Left colon (tissue), 2 donors: Measurements from ENCODE around the gene ITPKB. TPM values are rescaled to one million over a fixed set of nuclear protein-coding genes. Genes with fewer than 3 reads are reported as not detected.
"Not testable (repeated sequence)": the region's sequence is repeated elsewhere in the genome, so short reads cannot be mapped to it uniquely, and the experiment has no call there.

Experiments
- ATAC-seq: fragments of 200-7000 bp; cut with Tn5 transposase; one replicate; pipeline ENCODE4 v1.9.1; 2020; ENCODE audit warnings: mild to moderate bottlenecking, moderate library complexity
- DNase-seq, 2 donors: peaks; one replicate each; pipeline ENCODE4 v3.0.0-alpha.2; 2020
- intact Hi-C, 2 donors: fragments of 100-400 bp; cut with DNase I in 1 of 2; cut with micrococcal nuclease in 1 of 2; formaldehyde crosslinking; loops; one replicate each; pipeline versions ENCODE4 v1.11.2 to v1.14.0; 2022; cut with DNase I, micrococcal nuclease
- total RNA-seq, 2 donors: library from RNA; stranded (reverse); fragmentation: NEBNext Ultra II Directional; extraction: Animal tissue kit (Norgen Biotek cat#: 25700); gene quantifications; one replicate each; pipeline ENCODE4 v1.2.1, GENCODE V29; 2021
- donor health status: DM: no; HTN: no; CAD: no.
- donor health status: DM: yes; HTN: yes; CAD: no.

The ITPKB gene
- total RNA-seq, 2 donors from 2014 or later: 9.7 to 20.9 TPM

DNA sequence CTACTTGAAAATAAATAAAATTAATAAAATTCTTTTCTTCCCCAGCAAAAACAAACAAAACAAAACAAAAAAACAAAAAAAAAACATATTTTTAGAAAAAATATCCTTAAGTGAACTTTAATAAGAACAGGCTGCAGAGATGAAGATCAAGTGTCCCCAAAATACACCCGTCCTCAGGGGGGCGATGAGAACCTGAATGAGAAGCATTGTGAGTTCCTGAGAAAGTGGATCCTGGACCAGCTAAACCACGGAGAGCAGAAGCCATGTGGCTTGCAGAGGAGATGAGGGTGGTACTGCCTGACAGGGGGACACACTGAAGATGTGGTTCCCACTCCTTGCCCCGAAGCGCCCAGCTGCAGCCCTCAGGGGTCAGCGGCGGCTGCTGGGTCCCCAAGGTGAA is 89.3 kb downstream of the ITPKB start:
- ATAC-seq (no peak), DNase-seq (no peak)
- intact Hi-C loops: loop anchor here in 1 of 2 donors (5.0 kb wide), 1 partner anchor 88 kb away; the partner anchor contains the start of gene ITPKB

- ATAC-seq: no peak
These were observed 89.8 kb downstream of the ITPKB start for GRCh38 chr1:226649244-226649643.

GRCh38 chr1:226648421-226648820 is 90.7 kb downstream of the ITPKB start:
- intact Hi-C loops: loop anchor here in 1 of 2 donors (5.0 kb wide), 1 partner anchor 89 kb away; the partner anchor contains the start of gene ITPKB
- no peak for ATAC-seq
- DNase-seq: no peak

More at GRCh38 chr1:226649244-226649643, 89.8 kb downstream of the ITPKB start:
- DNase-seq: no peak
- intact Hi-C loops: loop anchor here in 1 of 2 donors (5.0 kb wide), 1 partner anchor 88 kb away; the partner anchor contains the start of gene ITPKB

DNA sequence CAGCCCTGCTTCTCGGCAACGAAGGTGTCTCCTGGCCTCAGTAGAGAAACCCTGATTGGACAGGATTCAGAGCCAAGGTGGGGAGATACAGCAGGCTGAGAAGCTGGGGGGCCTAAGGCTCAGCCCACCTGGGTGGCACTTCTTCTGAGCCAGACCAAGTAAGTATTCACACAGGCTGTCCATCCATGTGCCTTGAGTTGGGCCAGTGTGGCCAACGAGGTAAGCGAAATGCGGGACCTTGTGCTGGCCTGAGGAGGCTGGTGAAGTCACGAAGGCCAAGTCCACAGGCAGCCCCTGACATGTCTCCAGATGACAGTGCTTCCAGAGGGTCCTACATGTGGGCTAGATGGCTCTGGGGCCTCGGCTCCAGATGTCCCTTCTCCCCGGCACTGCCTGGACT is 91.4 kb downstream of the ITPKB start:
- DNase-seq (no peak), ATAC-seq (no peak)
- intact Hi-C loops: loop anchor here in 1 of 2 donors (5.0 kb wide), 1 partner anchor 90 kb away; the partner anchor contains the start of gene ITPKB

DNA sequence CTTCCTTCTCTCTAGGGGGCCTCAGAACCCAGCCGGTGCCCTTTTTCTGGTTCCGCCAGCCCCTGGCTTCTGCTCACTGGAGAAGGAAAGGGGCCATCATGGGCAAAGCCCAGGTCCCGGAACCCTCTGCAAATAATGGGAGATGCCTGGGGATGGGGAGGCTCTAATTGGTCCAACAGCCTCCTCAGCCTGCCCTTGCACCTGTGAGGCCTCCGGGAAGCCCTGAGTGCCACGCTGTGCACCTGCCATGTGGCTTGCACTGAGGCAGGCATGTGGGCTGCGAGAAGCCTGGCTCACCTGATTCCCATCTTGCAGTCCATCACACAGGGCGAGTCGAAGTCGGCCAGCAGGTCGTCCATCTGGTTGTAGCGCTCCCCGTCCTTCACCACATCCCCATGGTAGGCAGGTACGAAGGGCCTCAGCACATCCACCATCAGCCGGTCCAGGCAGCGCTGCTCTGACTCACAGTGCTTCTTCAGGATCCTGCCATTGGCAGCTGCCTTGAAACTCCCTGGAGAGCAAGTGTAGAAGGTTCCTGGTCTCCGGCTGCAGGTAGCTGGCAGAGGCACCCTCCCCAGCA is 92.1 kb downstream of the ITPKB start:
- ATAC-seq: no peak

DNA sequence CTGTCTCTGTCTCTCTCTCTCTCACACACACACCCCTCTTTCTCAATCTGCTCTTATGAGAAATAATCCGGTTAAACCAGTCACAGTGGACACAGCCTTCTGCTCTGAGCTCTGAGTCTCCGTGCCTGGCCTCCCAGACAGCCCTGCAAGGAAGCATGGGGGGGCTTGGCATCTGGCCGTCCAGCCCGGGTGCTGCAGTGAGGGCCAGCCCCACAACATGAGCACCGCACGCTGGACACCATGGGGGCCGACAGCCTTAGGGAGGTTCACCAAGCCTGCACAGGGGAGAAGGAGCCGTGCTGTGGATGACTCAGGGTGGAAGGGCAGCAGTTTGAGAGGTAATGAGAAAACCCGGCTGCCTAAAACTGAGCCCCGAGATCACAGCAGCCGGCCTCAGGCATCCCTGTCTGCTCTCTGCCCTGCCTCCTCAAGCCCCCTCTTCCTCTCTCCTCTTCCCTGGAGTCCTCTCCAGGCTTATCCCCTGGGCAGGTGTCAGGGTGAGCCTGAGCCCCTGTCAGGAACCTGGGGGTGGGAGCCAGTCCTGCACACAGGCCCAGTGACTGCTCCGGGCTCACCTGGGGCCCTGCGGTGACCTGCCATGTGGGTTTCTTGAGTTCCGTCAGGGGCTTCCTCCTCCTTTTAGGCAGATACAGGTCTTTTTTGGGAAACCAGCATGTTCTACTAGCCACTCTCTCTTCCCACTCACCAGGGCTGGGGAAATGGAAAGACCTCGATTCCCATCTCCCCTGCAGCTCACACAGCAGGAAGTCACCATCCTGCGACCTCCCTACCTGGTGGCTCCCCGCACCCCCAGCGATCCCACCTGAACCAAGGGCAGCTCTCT is 92.8 kb downstream of the ITPKB start:
- DNase-seq: peak in 1 of 2 donors; percentile 62
- no peak for ATAC-seq
- intact Hi-C loops: loop anchor here in 1 of 2 donors (5.0 kb wide), 1 partner anchor 91 kb away; the partner anchor contains the start of gene ITPKB

More for the DNA sequence above, 92.1 kb downstream of the ITPKB start:
- intact Hi-C loops: loop anchor here in 1 of 2 donors (5.0 kb wide), 1 partner anchor 90 kb away; the partner anchor contains the start of gene ITPKB
- DNase-seq: no peak

GRCh38 chr1:226645279-226645976 is 93.7 kb downstream of the ITPKB start:
- ATAC-seq (no peak), DNase-seq (no peak)
- intact Hi-C loops: loop anchor here in 1 of 2 donors (5.0 kb wide), 1 partner anchor 92 kb away; the partner anchor contains the start of gene ITPKB

DNA sequence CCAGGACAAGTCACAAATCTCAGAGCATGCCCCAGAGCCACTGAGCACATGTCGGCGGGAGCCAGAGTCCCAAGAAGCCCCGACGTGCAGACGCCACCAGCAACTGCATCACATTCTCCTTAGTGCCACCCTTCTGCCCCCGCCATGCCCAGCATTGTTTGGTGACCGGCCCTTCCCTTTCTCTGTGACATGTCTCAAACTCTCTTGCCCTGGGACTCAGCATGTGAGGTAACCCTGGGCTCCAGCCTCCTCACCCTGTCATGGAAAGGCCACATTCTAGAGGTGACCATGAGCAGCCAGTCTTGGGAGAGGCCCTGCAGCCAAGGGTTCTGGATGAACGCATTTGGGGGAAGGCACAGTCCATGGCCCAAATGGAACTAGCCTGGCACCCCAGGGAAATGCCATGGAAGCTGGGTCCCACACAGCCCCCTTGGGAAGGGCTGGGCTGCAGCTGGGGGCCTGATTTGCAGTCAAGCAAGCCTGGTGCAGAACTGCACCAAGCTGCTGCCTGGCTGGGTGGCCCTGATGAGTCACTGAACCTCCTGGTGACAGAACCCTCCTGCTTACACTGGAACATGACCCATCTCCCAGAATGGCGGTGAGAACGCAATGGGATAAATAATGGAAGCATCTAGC is 94.4 kb downstream of the ITPKB start:
- DNase-seq (peak; percentile 2 to 17), ATAC-seq (no peak)
- intact Hi-C loops: loop anchor here in 1 of 2 donors (5.0 kb wide), 1 partner anchor 93 kb away; the partner anchor contains the start of gene ITPKB

- DNase-seq: peak; percentile 25 to 35
These were observed 95.2 kb downstream of the ITPKB start for GRCh38 chr1:226643611-226644540.

GRCh38 chr1:226643177-226643576 is 95.9 kb downstream of the ITPKB start:
- ATAC-seq (peak; percentile 88), DNase-seq (no peak)
- intact Hi-C loops: no loop called here

More at GRCh38 chr1:226643611-226644540, 95.2 kb downstream of the ITPKB start:
- intact Hi-C loops: no loop called here
- peak; percentile 47 for ATAC-seq

- intact Hi-C loops: no loop called here
- ATAC-seq (no peak), DNase-seq (peak in 1 of 2 donors; percentile 3)
These were observed 96.7 kb downstream of the ITPKB start for GRCh38 chr1:226642421-226642820.

GRCh38 chr1:226641671-226642231 is 97.3 kb downstream of the ITPKB start:
- DNase-seq (peak in 1 of 2 donors; percentile 3), ATAC-seq (no peak)
- intact Hi-C loops: no loop called here

DNA sequence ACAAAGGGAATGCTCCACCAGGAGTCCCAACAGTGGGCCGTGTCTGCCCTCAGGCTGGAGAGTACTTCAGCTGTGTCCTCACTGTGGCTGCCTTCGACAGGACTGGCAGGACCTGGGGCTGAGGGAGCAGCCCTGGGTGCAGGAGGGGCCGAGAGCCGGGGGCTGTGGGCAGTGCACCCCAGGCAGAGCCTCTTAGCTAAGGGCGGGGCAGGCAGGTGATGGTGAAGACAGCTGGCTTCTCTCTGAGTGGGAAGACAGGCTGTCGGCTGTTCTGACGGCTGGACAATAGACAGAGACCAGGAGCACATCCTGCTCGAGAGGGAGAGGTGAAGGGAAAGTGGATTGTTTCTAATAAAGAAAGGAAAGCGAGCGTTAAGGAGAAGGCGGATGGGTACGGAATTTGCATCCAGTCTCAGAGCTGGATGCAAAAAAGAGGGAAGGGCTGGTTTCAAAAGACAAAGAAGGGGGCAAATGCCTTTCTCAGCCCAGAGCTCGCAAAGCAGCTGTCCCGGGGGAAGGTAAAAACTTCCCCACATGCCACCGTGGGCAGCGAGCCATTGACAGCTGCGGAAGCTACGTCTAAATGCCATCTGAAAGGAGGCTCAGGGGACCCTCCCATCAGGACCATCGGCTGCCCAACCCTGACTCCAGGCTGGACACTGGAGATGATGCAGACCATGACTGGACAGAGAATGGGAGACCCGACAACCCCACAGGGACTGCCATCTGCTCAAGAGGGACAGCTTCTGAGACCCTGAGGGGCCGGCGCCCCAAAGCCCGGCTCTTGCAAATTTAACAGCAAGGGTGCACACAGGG is 98.6 kb downstream of the ITPKB start:
- ATAC-seq (no peak), DNase-seq (no peak)
- intact Hi-C loops: no loop called here

DNA sequence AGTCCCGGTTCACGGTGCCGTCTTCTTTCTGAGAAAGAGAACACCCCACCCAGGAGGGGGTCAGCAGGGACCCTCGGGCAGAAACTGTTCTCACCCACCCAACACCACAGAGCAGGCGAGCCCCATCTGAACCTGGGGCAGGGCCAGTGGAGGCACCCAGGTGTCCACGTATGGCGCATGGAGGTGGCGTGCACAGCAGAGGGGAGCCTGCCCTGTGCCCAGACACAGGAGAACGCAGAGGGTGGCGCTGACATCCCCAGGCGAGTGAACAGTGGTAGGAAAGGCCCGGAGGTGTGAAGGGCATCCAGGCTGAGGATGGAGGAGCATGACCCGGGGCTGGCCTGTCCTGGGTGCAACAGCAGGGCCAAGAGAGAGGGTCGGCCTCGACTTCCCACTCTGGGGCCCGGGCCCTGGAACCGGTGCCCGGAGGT is 99.4 kb downstream of the ITPKB start:
- intact Hi-C loops: no loop called here
- ATAC-seq (no peak), DNase-seq (peak in 1 of 2 donors; percentile 21)

- intact Hi-C loops: not testable (repeated sequence)
- DNase-seq: peak in 1 of 2 donors; percentile 12
These were observed 99.9 kb downstream of the ITPKB start for GRCh38 chr1:226639206-226639605.

GRCh38 chr1:226638608-226639007 is 100.5 kb downstream of the ITPKB start:
- ATAC-seq (no peak), DNase-seq (peak in 1 of 2 donors; percentile 22)
- intact Hi-C loops: no loop called here

More at GRCh38 chr1:226639206-226639605, 99.9 kb downstream of the ITPKB start:
- not testable (repeated sequence) for ATAC-seq
